ENCODE data around the gene TRAM2.

GRCh38 chr6:52572536-52572935, 4.3 kb downstream of the TRAM2 start:
- TF ChIP-seq RELA (IDR thresholded peaks at IDR 0.05; ENCODE audit: borderline replicate concordance, partially characterized antibody) (no peak), CEBPB (IDR thresholded peaks at IDR 0.05; ENCODE audit: borderline replicate concordance in 1 of 2, low read depth in 2 of 2, low read length in 2 of 2) (no peak), SUZ12 (IDR thresholded peaks at IDR 0.05; ENCODE audit: unreplicated experiment) (no peak)
